Measurements from ENCODE around the gene RAB11A.
A peak's percentile ranks its signal among the peaks of the same experiment; 100 is the strongest.

Gene RAB11A

GRCh38 chr15:65869126-65869953 lies at the start of gene RAB11A:
TSS of gene RAB11A (plus strand) at chr15:65869491. CDS start at chr15:65869586, 95 bp downstream.
- Histone ChIP-seq H3K4me3 (peak within 1 kb of the TSS; percentile 99), H3K36me3 (ENCODE audit: insufficient read depth, low read length) (peaks cover 4% of the 10 kb centered on the region; the same call in 1 of the 2 replicates), H3K27ac (peak within 1 kb of the TSS; percentile 95), H3K9ac (ENCODE audit: insufficient read length) (peak within 1 kb of the TSS; percentile 96), H3K9me3 (ENCODE audit: low read depth, low read length) (no peaks in the 10 kb centered on the region)
- TF ChIP-seq POLR2AphosphoS5 (IDR thresholded peaks at IDR 0.05; ENCODE audit: borderline replicate concordance, low read depth, low read length) = peak; percentile 97
- TF ChIP-seq EZH2 (IDR thresholded peaks at IDR 0.05) = no peak
- peak; percentile 77 for TF ChIP-seq FOXP2 (optimal IDR thresholded peaks at IDR 0.05; ENCODE audit: control extremely low read depth, extremely low read length, insufficient read depth)
- DNase-seq (ENCODE audit: low read depth, low spot score) = peak; percentile 76

GRCh38 chr15:65819563-65819960 lies 49.7 kb upstream of the RAB11A start:
- H3K27ac ChIP-seq = no peak overlapping the region
- TF ChIP-seq EZH2 (IDR thresholded peaks at IDR 0.05) (no peak), POLR2AphosphoS5 (IDR thresholded peaks at IDR 0.05; ENCODE audit: borderline replicate concordance, low read depth, low read length) (no peak), FOXP2 (optimal IDR thresholded peaks at IDR 0.05; ENCODE audit: control extremely low read depth, extremely low read length, insufficient read depth) (no peak)
- no peak for DNase-seq (ENCODE audit: low read depth, low spot score)

DNA sequence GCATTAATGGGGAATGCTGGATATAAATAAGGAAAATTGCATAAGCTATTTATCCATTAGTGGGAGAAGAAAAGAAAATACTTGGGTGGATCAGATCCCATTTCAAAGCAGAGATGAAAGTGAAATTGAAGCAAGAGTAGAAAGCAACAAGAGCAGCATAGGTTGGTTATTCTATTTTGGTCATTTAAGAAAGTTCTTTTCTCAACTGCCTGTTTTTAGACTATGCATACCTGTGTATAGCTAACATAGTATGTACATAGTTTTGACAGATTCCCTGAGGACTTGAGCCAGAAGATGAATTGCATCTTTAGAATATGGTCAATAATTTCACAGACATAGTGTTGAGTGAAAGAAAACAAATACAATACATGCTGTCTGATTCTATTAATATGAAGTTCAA lies 48.2 kb upstream of the RAB11A start:
- no peak overlapping the region for H3K4me3 ChIP-seq
- no peaks in the 10 kb centered on the region for H3K36me3 ChIP-seq (ENCODE audit: insufficient read depth, low read length)
- no peak overlapping the region for H3K27ac ChIP-seq
- H3K9me3 ChIP-seq (ENCODE audit: low read depth, low read length) = no peaks in the 10 kb centered on the region
- H3K9ac ChIP-seq (ENCODE audit: insufficient read length) = no peak overlapping the region
- no peak for DNase-seq (ENCODE audit: low read depth, low spot score)
- TF ChIP-seq EZH2 (IDR thresholded peaks at IDR 0.05) (no peak), POLR2AphosphoS5 (IDR thresholded peaks at IDR 0.05; ENCODE audit: borderline replicate concordance, low read depth, low read length) (no peak), FOXP2 (optimal IDR thresholded peaks at IDR 0.05; ENCODE audit: control extremely low read depth, extremely low read length, insufficient read depth) (no peak)

More at GRCh38 chr15:65819563-65819960, 49.7 kb upstream of the RAB11A start:
- Histone ChIP-seq H3K4me3 (no peak overlapping the region), H3K9me3 (ENCODE audit: low read depth, low read length) (no peaks in the 10 kb centered on the region), H3K9ac (ENCODE audit: insufficient read length) (no peak overlapping the region), H3K36me3 (ENCODE audit: insufficient read depth, low read length) (no peaks in the 10 kb centered on the region)

DNA sequence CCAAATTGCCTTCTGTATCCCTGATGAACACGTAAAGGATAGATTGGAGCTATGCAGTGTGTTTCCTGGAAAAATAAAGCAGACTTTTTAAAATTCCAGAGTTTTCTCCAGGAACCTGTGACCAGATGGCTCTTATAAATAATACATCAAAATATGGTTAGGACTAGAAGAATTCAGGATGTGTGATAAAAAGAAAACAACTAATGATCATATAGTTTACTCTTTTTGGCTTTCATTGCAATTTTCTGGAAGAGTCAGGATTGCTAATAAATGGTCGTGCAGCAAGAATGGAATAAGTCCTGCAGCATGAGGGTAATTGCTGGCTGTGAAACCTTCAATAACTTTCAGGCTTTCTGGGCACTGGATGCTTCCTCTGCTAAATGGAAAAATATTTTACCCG lies 47.0 kb upstream of the RAB11A start:
- DNase-seq (ENCODE audit: low read depth, low spot score) = no peak
- Histone ChIP-seq H3K9ac (ENCODE audit: insufficient read length) (no peak overlapping the region), H3K27ac (no peak overlapping the region), H3K9me3 (ENCODE audit: low read depth, low read length) (no peaks in the 10 kb centered on the region), H3K4me3 (no peak overlapping the region), H3K36me3 (ENCODE audit: insufficient read depth, low read length) (no peaks in the 10 kb centered on the region)
- TF ChIP-seq EZH2 (IDR thresholded peaks at IDR 0.05) = no peak
- no peak for TF ChIP-seq POLR2AphosphoS5 (IDR thresholded peaks at IDR 0.05; ENCODE audit: borderline replicate concordance, low read depth, low read length)
- TF ChIP-seq FOXP2 (optimal IDR thresholded peaks at IDR 0.05; ENCODE audit: control extremely low read depth, extremely low read length, insufficient read depth) = no peak

- Histone ChIP-seq H3K9ac (ENCODE audit: insufficient read length) (no peak overlapping the region), H3K9me3 (ENCODE audit: low read depth, low read length) (no peaks in the 10 kb centered on the region), H3K36me3 (ENCODE audit: insufficient read depth, low read length) (no peaks in the 10 kb centered on the region), H3K4me3 (no peak overlapping the region), H3K27ac (no peak overlapping the region)
- no peak for DNase-seq (ENCODE audit: low read depth, low spot score)
- TF ChIP-seq FOXP2 (optimal IDR thresholded peaks at IDR 0.05; ENCODE audit: control extremely low read depth, extremely low read length, insufficient read depth) (no peak), POLR2AphosphoS5 (IDR thresholded peaks at IDR 0.05; ENCODE audit: borderline replicate concordance, low read depth, low read length) (no peak), EZH2 (IDR thresholded peaks at IDR 0.05) (no peak)
Measured at GRCh38 chr15:65824031-65824743, 45.1 kb upstream of the RAB11A start.

- Histone ChIP-seq H3K4me3 (no peak overlapping the region), H3K9ac (ENCODE audit: insufficient read length) (no peak overlapping the region), H3K36me3 (ENCODE audit: insufficient read depth, low read length) (no peaks in the 10 kb centered on the region), H3K27ac (no peak overlapping the region), H3K9me3 (ENCODE audit: low read depth, low read length) (no peaks in the 10 kb centered on the region)
- DNase-seq (ENCODE audit: low read depth, low spot score) = no peak
- no peak for TF ChIP-seq FOXP2 (optimal IDR thresholded peaks at IDR 0.05; ENCODE audit: control extremely low read depth, extremely low read length, insufficient read depth)
- no peak for TF ChIP-seq POLR2AphosphoS5 (IDR thresholded peaks at IDR 0.05; ENCODE audit: borderline replicate concordance, low read depth, low read length)
- no peak for TF ChIP-seq EZH2 (IDR thresholded peaks at IDR 0.05)
Measured at GRCh38 chr15:65824941-65825544, 44.2 kb upstream of the RAB11A start.

DNA sequence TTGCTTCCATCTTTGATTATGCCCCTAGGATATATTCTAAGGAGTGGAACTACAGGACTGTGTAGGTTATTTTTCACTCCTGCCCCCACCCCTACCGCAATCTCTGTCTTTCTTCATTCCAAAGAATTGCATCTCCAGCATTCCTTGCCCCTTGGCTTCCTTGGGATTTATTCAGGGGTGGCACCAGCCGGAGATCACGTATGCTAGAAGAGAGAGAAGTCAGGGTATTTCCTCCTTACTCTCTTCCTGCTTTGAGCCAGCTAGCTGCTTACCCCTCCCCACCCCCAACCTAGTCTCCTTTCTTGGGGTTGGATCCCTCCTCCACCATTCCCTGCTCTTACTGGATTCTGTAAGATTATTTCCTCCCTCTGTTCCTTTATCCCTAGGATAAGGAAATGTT lies 42.2 kb upstream of the RAB11A start:
- Histone ChIP-seq H3K9me3 (ENCODE audit: low read depth, low read length) (no peaks in the 10 kb centered on the region), H3K9ac (ENCODE audit: insufficient read length) (no peak overlapping the region), H3K27ac (no peak overlapping the region), H3K36me3 (ENCODE audit: insufficient read depth, low read length) (no peaks in the 10 kb centered on the region), H3K4me3 (no peak overlapping the region)
- no peak for TF ChIP-seq EZH2 (IDR thresholded peaks at IDR 0.05)
- TF ChIP-seq POLR2AphosphoS5 (IDR thresholded peaks at IDR 0.05; ENCODE audit: borderline replicate concordance, low read depth, low read length) = no peak
- no peak for TF ChIP-seq FOXP2 (optimal IDR thresholded peaks at IDR 0.05; ENCODE audit: control extremely low read depth, extremely low read length, insufficient read depth)
- no peak for DNase-seq (ENCODE audit: low read depth, low spot score)

- no peak overlapping the region for H3K27ac ChIP-seq
- no peak for DNase-seq (ENCODE audit: low read depth, low spot score)
- TF ChIP-seq POLR2AphosphoS5 (IDR thresholded peaks at IDR 0.05; ENCODE audit: borderline replicate concordance, low read depth, low read length) (no peak), EZH2 (IDR thresholded peaks at IDR 0.05) (no peak), FOXP2 (optimal IDR thresholded peaks at IDR 0.05; ENCODE audit: control extremely low read depth, extremely low read length, insufficient read depth) (no peak)
- no peak overlapping the region for H3K4me3 ChIP-seq
- H3K36me3 ChIP-seq (ENCODE audit: insufficient read depth, low read length) = no peaks in the 10 kb centered on the region
- H3K9ac ChIP-seq (ENCODE audit: insufficient read length) = no peak overlapping the region
- no peaks in the 10 kb centered on the region for H3K9me3 ChIP-seq (ENCODE audit: low read depth, low read length)
Measured at GRCh38 chr15:65828585-65828984, 40.7 kb upstream of the RAB11A start.

All from SK-N-MC (cell line).